K562 (cell line): ENCODE data around the gene PSMB7. TPM values are rescaled to one million over a fixed set of nuclear protein-coding genes. Genes with fewer than 3 reads are reported as not detected.

Experiments used
- ATAC-seq: fragments of 200-7000 bp; cut with Tn5 transposase; 3 replicates; pipeline ENCODE4 v1.9.1; 2020; ENCODE audit warnings: moderate library complexity
- BruUV-seq: library from RNA; stranded (reverse); fragments of 400-500 nt; replicated peaks from 2 replicates; lab custom pipeline; 2021; lab: Mats Ljungman, UMichigan
- CTCF ChIA-PET: fragments of 300-600 bp; formaldehyde crosslinking; extraction: SDS; loops from one replicate; lab custom pipeline; 2021; ENCODE audit warnings: low intra/inter-chr PET ratio; lab: Yijun Ruan, JAX
- POLR2A ChIA-PET: fragments of 300-600, 350-650 bp; sonication (Branson Sonifier 250); formaldehyde crosslinking; extraction: SDS; loops from one replicate; lab custom pipeline; 2021; ENCODE audit warnings: antibody characterized with exemption, inconsistent platforms; lab: Yijun Ruan, JAX
- DNase-seq, 4 experiments: peaks; one replicate each; pipeline versions ENCODE4 v3.0.0 to v3.0.0-alpha.2; 2011 to 2018; ENCODE audit warnings: low spot score in 3 of 4, mixed read lengths in 3 of 4; ENCODE audit errors: extremely low read depth in 1 of 4
- FAIRE-seq: peaks from 2 replicates; lab custom pipeline; 2011; peaks lifted over from hg19 to GRCh38; lab: Jason Lieb, UNC
- H2AFZ ChIP-seq: 2 replicates; pipeline ENCODE4 v1.6.0; 2011; ENCODE audit warnings: low read depth, low read length, control low read depth, inconsistent platforms
- H3K27ac ChIP-seq: fragments of 200-600 bp; 3 replicates; pipeline ENCODE4 v1.8.0; 2011; ENCODE audit warnings: low read depth, mild to moderate bottlenecking, control low read depth, inconsistent platforms, low read length, moderate library complexity, mixed read lengths; ENCODE audit errors: extremely low read depth
- H3K27me3 ChIP-seq, 2 experiments: fragments of 300-600 bp in 1 of 2; 2 replicates in 1 of 2; 3 replicates in 1 of 2; pipeline versions ENCODE4 v1.6.0 to v1.8.0; 2011; ENCODE audit warnings: inconsistent platforms in 2 of 2, low read length in 2 of 2, mild to moderate bottlenecking in 1 of 2, mixed read lengths in 1 of 2, moderate library complexity in 1 of 2; ENCODE audit not compliant: control insufficient read depth in 2 of 2, insufficient read depth in 2 of 2
- H3K36me3 ChIP-seq: fragments of 300-600 bp; 3 replicates; pipeline ENCODE4 v1.8.0; 2011; ENCODE audit warnings: mild to moderate bottlenecking, low read length, inconsistent platforms; ENCODE audit not compliant: control insufficient read depth, insufficient read depth
- H3K4me1 ChIP-seq, 2 experiments: fragments of 200-600 bp in 1 of 2; replicated peaks in 1 of 2; 2 replicates in 1 of 2; 3 replicates in 1 of 2; pipeline versions ENCODE4 v1.5.1 to v1.8.0; 2011; ENCODE audit warnings: inconsistent platforms in 2 of 2, low read length in 2 of 2, mild to moderate bottlenecking in 1 of 2, mixed read lengths in 1 of 2, moderate library complexity in 1 of 2; ENCODE audit not compliant: control insufficient read depth in 2 of 2, insufficient read depth in 2 of 2
- H3K4me2 ChIP-seq: 2 replicates; pipeline ENCODE4 v1.6.1; 2011; ENCODE audit warnings: low read length, control low read depth, inconsistent platforms, mixed read lengths; ENCODE audit not compliant: insufficient read depth
- H3K4me3 ChIP-seq: fragments of 200-600 bp; sonication (generic), shearing (Covaris generic); 2 replicates; pipeline ENCODE4 v1.5.1; 2016; ENCODE audit warnings: control low read depth, inconsistent platforms
- H3K79me2 ChIP-seq: fragments of 200-600 bp; 3 replicates; pipeline ENCODE4 v1.8.0; 2011; ENCODE audit warnings: low read length, inconsistent platforms; ENCODE audit not compliant: control insufficient read depth, insufficient read depth
- H3K9ac ChIP-seq, 2 experiments: 2 replicates each; pipeline versions ENCODE4 v1.6.0 to v1.6.1; 2011; ENCODE audit warnings: low read depth in 2 of 2, low read length in 2 of 2, control low read depth in 1 of 2, inconsistent platforms in 1 of 2, mild to moderate bottlenecking in 1 of 2, mixed read lengths in 1 of 2; ENCODE audit not compliant: insufficient read depth in 1 of 2
- H3K9me1 ChIP-seq: one replicate; pipeline ENCODE4 v1.6.0; 2011; ENCODE audit warnings: inconsistent platforms, mild to moderate bottlenecking, low read length, moderate library complexity; ENCODE audit not compliant: control insufficient read depth, insufficient read depth
- H3K9me3 ChIP-seq: replicated peaks from 2 replicates; pipeline ENCODE4 v1.5.1; 2011; ENCODE audit warnings: low read depth, low read length, inconsistent platforms; ENCODE audit not compliant: control insufficient read depth, insufficient read depth
- H4K20me1 ChIP-seq: replicated peaks from 2 replicates; pipeline ENCODE4 v1.6.1; 2011; ENCODE audit warnings: low read length, inconsistent platforms, mixed read lengths; ENCODE audit not compliant: control insufficient read depth, insufficient read depth
- RAD21 ChIP-seq, 2 experiments: fragments of 250-450 bp in 1 of 2; fragments of 450-650 bp in 1 of 2; sonication (Bioruptor Pico) in 1 of 2; formaldehyde crosslinking in 1 of 2; IDR thresholded peaks in 1 of 2; conservative IDR thresholded peaks in 1 of 2; 2 replicates each; pipeline versions ENCODE4 v1.4.0 to v1.8.0; 2020 to 2022; ENCODE audit warnings: mild to moderate bottlenecking in 2 of 2, moderate library complexity in 1 of 2
- RBM39 ChIP-seq: fragments of 200-400 bp; formaldehyde crosslinking; optimal IDR thresholded peaks from 2 replicates; pipeline ENCODE3; 2018; ENCODE audit warnings: low read depth, low read length
- SIN3A ChIP-seq, 2 experiments: fragments of 150-350 bp in 1 of 2; IDR thresholded peaks; 2 replicates each; pipeline ENCODE4 v1.6.1; 2011 to 2016; ENCODE audit warnings: borderline replicate concordance in 2 of 2, low read depth in 2 of 2, low read length in 2 of 2, mild to moderate bottlenecking in 2 of 2, moderate library complexity in 2 of 2; ENCODE audit not compliant: control insufficient read depth in 1 of 2
- ZNF436 ChIP-seq: fragments of 250-450, 450-650 bp; sonication (Bioruptor Pico); formaldehyde crosslinking; IDR thresholded peaks from 2 replicates; pipeline ENCODE4 v1.7.0; 2020; ENCODE audit warnings: mild to moderate bottlenecking
- WGBS: fragments of 100-300 bp; shearing (Covaris generic); methylation state at CpG from one replicate; pipeline ENCODE4 v1.1.6; 2016; ENCODE audit warnings: low coverage, mixed read lengths; ENCODE audit not compliant: insufficient coverage; ENCODE audit errors: missing lambda C conversion rate; 5-methylcytosine and 5-hydroxymethylcytosine counted together
- in situ Hi-C: fragments of 300-500 bp; cut with MboI; formaldehyde crosslinking; loops from 4 replicates; pipeline ENCODE4 v1.15.0; 2018; ENCODE audit warnings: inconsistent platforms, mixed read lengths
- intact Hi-C: fragments of 100-400 bp; cut with micrococcal nuclease; formaldehyde crosslinking; loops from 2 replicates; pipeline ENCODE4 v1.14.2; 2022
- polyA plus RNA-seq, 8 experiments: library from polyadenylated mRNA; depleted of rRNA in 4 of 8; stranded (reverse) in 5 of 8; unstranded in 3 of 8; fragments of >200 nt; fragmentation: Nextera tagmentation in 2 of 8; fragmentation: Illumina TruSeq in 1 of 8; extraction: Ambion mirVana in 2 of 8; extraction: Trizol in 1 of 8; gene quantifications; 2 replicates each; pipeline versions ENCODE4 v1.2.1 to v1.2.3, GENCODE V29; 2011 to 2014; ENCODE audit warnings: inconsistent platforms in 1 of 8, missing spikeins in 1 of 8
- total RNA-seq, 7 experiments: library from RNA; depleted of rRNA in 6 of 7; stranded (reverse); fragments of >200 nt in 6 of 7; fragmentation: Illumina TruSeq in 2 of 7; extraction: Trizol in 2 of 7; gene quantifications; 2 replicates each; pipeline versions ENCODE4 v1.2.1 to v1.2.3, GENCODE V29; 2011 to 2021; ENCODE audit warnings: low replicate concordance in 1 of 7
- TF ChIP-seq, protein P1 (sequence below): sonication (generic); formaldehyde crosslinking; IDR thresholded peaks from 2 replicates; pipeline ENCODE4 v1.8.0; 2022; ENCODE audit warnings: missing genetic modification reagents, mild to moderate bottlenecking, moderate library complexity, borderline replicate concordance

Gene PSMB7
- total and polyA plus RNA-seq, 9 of the 15 experiments (the other 6 are each of a cell fraction or from before 2014, with no cell fraction given), result 321 to 978 (median 407) TPM

DNA sequence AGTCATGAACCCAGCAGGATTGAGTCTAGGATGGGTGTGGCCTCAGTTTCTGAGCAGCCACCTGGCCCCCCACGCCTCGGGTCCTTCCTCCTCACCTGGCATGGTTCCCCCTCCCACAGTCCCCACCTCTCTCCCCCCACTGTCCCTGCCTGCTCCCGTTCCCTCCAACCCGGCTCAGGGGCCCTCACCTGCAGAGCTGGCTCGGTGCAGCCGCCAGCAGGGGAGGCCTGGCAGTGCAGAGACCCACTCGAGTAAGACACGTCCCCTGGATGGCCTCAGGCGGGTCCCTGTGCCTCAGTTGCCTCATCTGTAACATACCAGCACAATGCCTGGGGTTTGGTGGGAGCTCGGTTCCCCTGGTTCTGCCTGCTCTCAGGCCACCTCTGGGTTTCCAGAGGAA, 91.3 kb downstream of the PSMB7 start:
- ATAC-seq (no peak), FAIRE-seq (no peak), DNase-seq (no peak)
- Histone ChIP-seq H3K36me3 (no peaks in the 10 kb centered on the region; the same call in 2 of the 3 replicates), H3K9ac (no peak overlapping the region), H3K27ac (no peak overlapping the region), H3K9me1 (no peaks in the 10 kb centered on the region), H3K4me2 (no peak overlapping the region), H3K4me1 (peaks cover 11 to 24% of the 10 kb centered on the region in 2 experiments), H3K79me2 (no peaks in the 10 kb centered on the region), H3K27me3 (no peaks in the 10 kb centered on the region), H3K4me3 (no peak overlapping the region), H4K20me1 (0 out of 2 replicates have a peak, but pooled peaks cover 4% of the 10 kb centered on the region), H3K9me3 (no peaks in the 10 kb centered on the region), H2AFZ (no peak overlapping the region)
- 68% methylated on average over 7 of the region's 10 CpGs for WGBS
- POLR2A ChIA-PET, result no interaction called here
- in situ Hi-C loops (loop anchor here (5.0 to 25.0 kb wide), 2 partner anchors 197 to 787 kb away; no protein-coding TSS in a partner anchor), intact Hi-C loops (loop anchor here (5.0 kb wide), 1 partner anchor 68 kb away; no protein-coding TSS in a partner anchor)
- no peak for TF ChIP-seq ZNF436 (CRISPR knock-in tag)
- no peak for TF ChIP-seq RAD21 (CRISPR knock-in tag; conservative IDR thresholded peaks at IDR 0.05 in 1 of 2, IDR thresholded peaks at IDR 0.05 in 1 of 2)
- no peak for TF ChIP-seq RBM39
- TF ChIP-seq, protein P1, sequence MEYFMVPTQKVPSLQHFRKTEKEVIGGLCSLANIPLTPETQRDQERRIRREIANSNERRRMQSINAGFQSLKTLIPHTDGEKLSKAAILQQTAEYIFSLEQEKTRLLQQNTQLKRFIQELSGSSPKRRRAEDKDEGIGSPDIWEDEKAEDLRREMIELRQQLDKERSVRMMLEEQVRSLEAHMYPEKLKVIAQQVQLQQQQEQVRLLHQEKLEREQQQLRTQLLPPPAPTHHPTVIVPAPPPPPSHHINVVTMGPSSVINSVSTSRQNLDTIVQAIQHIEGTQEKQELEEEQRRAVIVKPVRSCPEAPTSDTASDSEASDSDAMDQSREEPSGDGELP (CRISPR knock-in tag), result no peak
- TF ChIP-seq SIN3A (IDR thresholded peaks at IDR 0.05; ENCODE audit: borderline replicate concordance in 2 of 2, control insufficient read depth in 1 of 2, low read depth in 2 of 2, low read length in 2 of 2), result no peak
- no TSS peak for BruUV-seq
- CTCF ChIA-PET, result interaction anchor here (0.6 kb wide), 1 partner anchor 126 kb away, joined by 3 read pairs; no protein-coding TSS in a partner anchor
